Bronchus fibroblast of lung (primary cell): ENCODE data around the gene SLC31A2. TPM values are rescaled to one million over a fixed set of nuclear protein-coding genes. Genes with fewer than 3 reads are reported as not detected.

ENCODE experiments used
- total RNA-seq: library from RNA; depleted of rRNA; stranded (reverse); fragments of >200 nt; gene quantifications from 2 replicates; pipeline ENCODE4 v1.2.3, GENCODE V29; 2015

The SLC31A2 gene
- total RNA-seq = 5.7 and 6.4 TPM in 2 replicates

GRCh38 chr9:113150670-113151611 lies at the start of gene SLC31A2:
Gene SLC31A2 (plus strand): TSS chr9:113151007. CDS start chr9:113151075, 68 bp downstream.

Other genes starting within 250 kb of the SLC31A2 start
- 0.74 and 1.7 TPM in 2 replicates for gene ZNF883, start 138.8 kb upstream of the SLC31A2 start, total RNA-seq
- 1.2 and 1.5 TPM in 2 replicates for gene ZFP37, start 94.3 kb upstream of the SLC31A2 start, total RNA-seq
- 11.0 and 15.1 TPM in 2 replicates for gene FKBP15, start 70.3 kb downstream of the SLC31A2 start, total RNA-seq
- 14.5 and 15.2 TPM in 2 replicates for gene SLC31A1, start 70.5 kb downstream of the SLC31A2 start, total RNA-seq
- 27.9 and 32.4 TPM in 2 replicates for gene CDC26, start 124.6 kb downstream of the SLC31A2 start, total RNA-seq
- 26.2 and 28.7 TPM in 2 replicates for gene PRPF4, start 124.7 kb downstream of the SLC31A2 start, total RNA-seq
- gene RNF183, start 152.4 kb downstream of the SLC31A2 start, total RNA-seq = not detected in 2 replicates
- 0.67 and 0.74 TPM in 2 replicates for gene WDR31, start 189.3 kb downstream of the SLC31A2 start, total RNA-seq
- gene BSPRY, start 198.5 kb downstream of the SLC31A2 start, total RNA-seq = not detected in 2 replicates
- gene HDHD3, start 226.0 kb downstream of the SLC31A2 start, total RNA-seq = 6.1 and 6.8 TPM in 2 replicates